Urothelium cell line (cell line): ENCODE measurements around the gene CFAP46.

Experiments used
- DNase-seq: peaks from one replicate; pipeline ENCODE4 v3.0.0; 2011; ENCODE audit warnings: low spot score, mixed read lengths
- FAIRE-seq: peaks from 2 replicates; lab custom pipeline; 2011; peaks lifted over from hg19 to GRCh38; lab: Jason Lieb, UNC

The CFAP46 gene

DNA sequence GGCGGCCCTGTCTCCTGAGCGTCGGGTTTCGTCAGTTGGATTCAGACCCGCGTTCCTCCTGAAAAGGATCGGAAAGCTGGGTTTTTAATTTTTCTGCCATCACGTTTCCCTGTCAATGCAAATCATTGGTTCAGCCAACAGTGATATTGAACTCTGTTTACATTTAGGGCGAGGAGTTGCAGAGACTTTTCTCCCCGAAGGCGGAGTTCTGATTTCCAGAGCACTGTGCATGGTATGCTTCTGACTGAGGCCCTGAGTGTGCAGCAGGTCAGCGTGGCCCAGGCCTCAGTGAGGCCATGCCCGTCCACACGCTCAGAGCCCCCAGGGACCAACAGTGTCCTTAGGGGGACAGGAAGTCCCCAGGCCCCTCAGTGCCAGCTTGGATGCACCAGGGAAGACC lies 183.5 kb downstream of the CFAP46 start:
- no peak for FAIRE-seq
- DNase-seq: no peak
